D721Med (cell line): ENCODE results near the gene DSCAM.

Source experiments
- DNase-seq: peaks from one replicate; pipeline ENCODE4 v3.0.0; 2011; ENCODE audit warnings: low spot score; ENCODE audit not compliant: insufficient read length
- FAIRE-seq: peaks from 2 replicates; lab custom pipeline; 2011; peaks lifted over from hg19 to GRCh38; lab: Jason Lieb, UNC
- TF ChIP-seq, protein P1 (sequence below): IDR thresholded peaks from 2 replicates; pipeline ENCODE4 v1.5.1; 2012; ENCODE audit warnings: mild to moderate bottlenecking, control low read depth; ENCODE audit not compliant: insufficient read depth; ENCODE audit errors: missing control alignments

Gene DSCAM

DNA sequence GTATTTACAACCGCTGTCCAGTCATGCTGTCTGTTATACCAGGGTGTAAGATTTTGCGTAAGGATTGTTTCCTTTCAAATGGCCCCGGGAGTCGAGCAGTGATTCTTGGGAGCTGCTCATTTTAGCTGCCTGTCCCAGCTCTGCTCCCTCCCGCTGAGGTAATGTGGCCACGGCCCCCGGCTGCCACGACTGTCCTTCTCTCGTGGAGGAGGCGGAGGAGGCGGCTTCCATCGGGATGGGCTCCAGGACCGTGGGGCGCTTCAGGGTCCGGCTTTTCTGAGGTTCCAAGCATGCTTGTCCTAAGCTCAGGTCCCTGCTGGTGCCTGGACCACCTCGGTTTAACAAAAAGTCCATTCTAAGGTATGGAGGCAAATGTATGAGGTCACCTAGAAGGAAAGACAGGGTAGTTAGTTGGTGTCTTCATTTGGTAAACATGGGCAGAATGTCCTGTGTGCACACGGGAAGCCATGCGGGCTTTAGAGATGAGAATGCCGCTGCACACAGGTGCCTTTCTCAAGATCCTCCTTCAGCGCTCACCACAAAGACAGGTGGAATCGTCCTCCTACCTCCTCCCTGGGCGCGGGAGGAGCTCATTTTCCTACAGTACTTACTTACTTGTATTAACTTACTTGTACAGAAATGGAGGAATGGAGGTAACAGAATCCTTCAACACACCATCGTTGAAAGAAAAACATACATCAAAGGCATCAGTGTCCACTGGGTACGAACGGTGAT, 833.8 kb downstream of the DSCAM start:
- DNase-seq = no peak
- TF ChIP-seq, protein P1, sequence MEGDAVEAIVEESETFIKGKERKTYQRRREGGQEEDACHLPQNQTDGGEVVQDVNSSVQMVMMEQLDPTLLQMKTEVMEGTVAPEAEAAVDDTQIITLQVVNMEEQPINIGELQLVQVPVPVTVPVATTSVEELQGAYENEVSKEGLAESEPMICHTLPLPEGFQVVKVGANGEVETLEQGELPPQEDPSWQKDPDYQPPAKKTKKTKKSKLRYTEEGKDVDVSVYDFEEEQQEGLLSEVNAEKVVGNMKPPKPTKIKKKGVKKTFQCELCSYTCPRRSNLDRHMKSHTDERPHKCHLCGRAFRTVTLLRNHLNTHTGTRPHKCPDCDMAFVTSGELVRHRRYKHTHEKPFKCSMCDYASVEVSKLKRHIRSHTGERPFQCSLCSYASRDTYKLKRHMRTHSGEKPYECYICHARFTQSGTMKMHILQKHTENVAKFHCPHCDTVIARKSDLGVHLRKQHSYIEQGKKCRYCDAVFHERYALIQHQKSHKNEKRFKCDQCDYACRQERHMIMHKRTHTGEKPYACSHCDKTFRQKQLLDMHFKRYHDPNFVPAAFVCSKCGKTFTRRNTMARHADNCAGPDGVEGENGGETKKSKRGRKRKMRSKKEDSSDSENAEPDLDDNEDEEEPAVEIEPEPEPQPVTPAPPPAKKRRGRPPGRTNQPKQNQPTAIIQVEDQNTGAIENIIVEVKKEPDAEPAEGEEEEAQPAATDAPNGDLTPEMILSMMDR = no peak
- FAIRE-seq = no peak

DNA sequence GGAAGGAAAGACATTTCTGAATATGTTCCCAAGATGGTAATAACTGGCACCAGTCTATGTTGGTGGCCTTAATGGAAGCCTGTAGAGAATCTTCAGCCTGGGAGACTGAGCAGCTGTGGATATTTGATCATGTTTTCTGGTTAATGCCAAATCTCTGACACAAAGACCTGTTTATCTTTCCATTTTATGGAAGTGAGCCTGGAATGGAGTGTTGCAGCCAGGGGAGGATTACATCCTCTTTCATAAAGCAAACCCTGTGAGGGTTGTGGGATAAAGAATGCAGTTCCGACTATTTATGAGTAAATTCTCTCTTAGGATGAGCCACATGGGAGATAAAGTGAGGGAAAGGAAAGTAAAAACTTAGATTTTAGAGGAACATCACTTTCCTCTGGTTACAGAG, 835.6 kb downstream of the DSCAM start:
- DNase-seq = no peak
- TF ChIP-seq, protein P1 = no peak
- no peak for FAIRE-seq

DNA sequence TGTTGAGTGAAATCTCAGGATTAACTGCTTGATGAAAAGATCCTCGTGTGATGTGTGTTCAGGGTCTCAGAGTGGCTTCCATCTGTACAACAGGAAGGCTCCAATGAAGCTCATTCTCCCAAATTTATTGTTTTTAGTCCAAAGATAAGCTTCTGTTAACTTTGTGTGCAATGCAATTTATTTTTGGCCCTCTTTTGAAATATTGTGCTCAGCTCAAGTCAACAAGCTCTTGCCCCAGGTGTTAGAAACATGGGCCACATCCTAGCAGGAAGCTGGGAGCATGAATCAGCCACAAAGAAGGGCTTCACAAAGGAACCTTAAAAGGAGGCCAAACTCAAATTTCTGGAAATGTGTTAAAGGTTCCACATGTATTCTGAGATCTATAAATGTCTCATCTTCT, 844.0 kb downstream of the DSCAM start:
- no peak for DNase-seq
- TF ChIP-seq, protein P1 = no peak
- no peak for FAIRE-seq

DNA sequence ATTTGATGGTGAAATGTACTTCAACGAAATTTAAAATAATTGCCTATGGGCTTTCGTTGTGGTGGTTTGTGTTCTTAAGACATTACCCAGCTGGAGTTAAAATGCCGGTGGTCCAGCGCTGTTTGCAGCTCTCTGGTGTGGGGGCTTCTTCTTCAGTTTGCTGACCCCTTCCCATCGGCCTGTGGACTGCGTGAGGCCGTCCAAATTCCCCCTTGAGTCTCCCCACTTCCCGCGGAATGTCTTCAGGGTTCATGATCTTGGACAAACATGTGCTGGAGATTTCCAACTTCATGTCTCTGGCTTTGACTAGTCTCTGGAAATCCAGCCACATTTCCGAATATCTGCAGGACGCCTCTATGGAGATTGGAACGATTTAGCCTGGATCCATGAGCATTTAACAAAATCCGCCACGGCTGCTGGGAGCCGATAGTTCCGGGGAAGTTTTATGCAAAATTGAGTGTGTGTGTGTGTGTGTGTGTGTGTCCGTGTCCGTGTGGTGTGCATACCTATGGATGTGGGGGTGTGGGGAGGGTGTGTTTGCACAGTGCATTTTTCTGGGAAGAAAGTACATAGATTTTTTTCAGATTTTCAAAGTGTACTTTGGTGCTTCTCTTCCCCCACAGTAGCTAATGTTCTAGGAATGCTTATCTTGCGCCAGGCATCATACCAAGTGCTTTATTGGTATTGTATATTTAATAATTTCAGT, 862.5 kb downstream of the DSCAM start:
- FAIRE-seq = no peak
- no peak for DNase-seq
- TF ChIP-seq, protein P1 = no peak

DNA sequence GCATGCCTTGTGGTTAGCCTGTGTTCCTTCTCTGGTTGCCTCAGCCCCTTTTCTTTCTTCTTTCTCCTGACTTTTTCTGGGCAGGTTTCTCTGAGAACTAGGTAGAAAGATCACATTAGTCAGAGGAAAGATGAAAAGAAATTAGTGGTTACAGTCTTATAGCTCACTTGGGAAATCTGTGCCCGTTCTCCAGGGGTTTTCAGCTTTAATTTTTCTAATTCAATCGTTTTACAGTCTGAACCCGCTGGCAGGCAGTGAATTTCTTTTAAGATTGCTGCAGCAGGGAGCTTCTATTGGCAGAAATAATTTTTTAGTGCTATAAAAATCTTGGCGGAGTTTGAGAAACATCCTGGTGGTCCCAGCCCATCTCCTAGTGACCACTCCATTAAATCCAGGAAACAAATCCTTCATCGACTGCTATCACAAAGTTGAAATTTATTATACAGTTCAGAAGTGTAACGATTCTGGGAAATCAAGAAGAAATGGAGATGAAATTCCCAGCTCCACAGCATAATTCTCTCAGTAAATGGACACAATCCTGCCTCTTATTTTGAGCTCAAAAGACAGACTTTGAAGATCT, 866.6 kb downstream of the DSCAM start:
- TF ChIP-seq, protein P1 = no peak
- FAIRE-seq = no peak
- DNase-seq = no peak

DNA sequence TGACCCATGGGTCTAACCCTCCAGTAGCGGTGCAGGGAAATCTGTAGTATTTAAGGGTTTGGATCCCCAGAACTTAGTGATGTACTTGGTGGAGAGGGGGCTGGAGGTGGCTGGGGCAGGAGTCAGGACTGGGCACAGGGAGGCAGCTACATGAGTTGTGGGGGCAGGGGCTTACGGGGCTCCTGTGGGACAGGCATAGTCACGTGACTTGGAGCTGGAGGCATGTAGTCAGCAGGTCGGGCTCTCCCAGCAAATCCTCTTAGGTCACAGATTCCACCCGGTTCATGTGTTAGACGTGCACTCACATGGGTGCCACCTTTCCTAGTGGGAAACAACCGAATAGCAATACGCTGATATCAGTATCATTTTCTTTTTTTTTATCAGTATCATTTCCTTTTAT, 867.6 kb downstream of the DSCAM start:
- TF ChIP-seq, protein P1 = no peak
- no peak for FAIRE-seq
- no peak for DNase-seq
